ENCODE measurements around the gene PCSK5. TPM values are rescaled to one million over a fixed set of nuclear protein-coding genes. Genes with fewer than 3 reads are reported as not detected.

Gene PCSK5
- total RNA-seq, 5 donors from 2014 or later (not counting 1 experiment from before 2014, with no cell fraction given) = 9.1 to 24.1 (median 12.7) TPM

GRCh38 chr9:76353280-76353679 is 462.8 kb downstream of the PCSK5 start:
- Mint-ChIP-seq H3K27me3 (peaks cover 0 to 4% of the 10 kb centered on the region in 2 donors), H3K36me3 (no peaks in the 10 kb centered on the region), H3K9me3 (no peaks in the 10 kb centered on the region), H3K4me1 (no peaks in the 10 kb centered on the region), H3K4me3 (no peak overlapping the region), H3K27ac (no peak overlapping the region)
- CTCF ChIA-PET = no interaction called here
- WGBS (ENCODE audit: insufficient coverage) = 69% methylated on average over 4 of the region's 5 CpGs
- Histone ChIP-seq H3K9me3 (no peaks in the 10 kb centered on the region), H3K27ac (ENCODE audit: low read length) (no peak overlapping the region), H3K27me3 (replicated peaks in 1 of 2; ENCODE audit: control insufficient read depth in 2 of 2, extremely low read depth in 1 of 2, insufficient read depth in 2 of 2, low read length in 1 of 2) (no peaks in the 10 kb centered on the region), H3K4me1 (ENCODE audit: control insufficient read depth in 1 of 2, extremely low read depth in 1 of 2, insufficient read depth in 2 of 2, low read length in 2 of 2) (no peaks in the 10 kb centered on the region), H3K4me3 (ENCODE audit: control insufficient read depth in 1 of 2, extremely low read depth in 1 of 2, low read length in 1 of 2) (no peak overlapping the region), H3K36me3 (ENCODE audit: control insufficient read depth in 2 of 2, extremely low read depth in 1 of 2, insufficient read depth in 1 of 2, low read length in 1 of 2) (no peaks in the 10 kb centered on the region)
- POLR2A ChIA-PET = no interaction called here
- no peak for DNase-seq
- ATAC-seq (replicated peaks in 1 of 4) = no peak

- Histone ChIP-seq H3K4me3 (ENCODE audit: control insufficient read depth in 1 of 2, extremely low read depth in 1 of 2, low read length in 1 of 2) (no peak overlapping the region), H3K27ac (ENCODE audit: low read length) (no peak overlapping the region), H3K27me3 (replicated peaks in 1 of 2; ENCODE audit: control insufficient read depth in 2 of 2, extremely low read depth in 1 of 2, insufficient read depth in 2 of 2, low read length in 1 of 2) (no peaks in the 10 kb centered on the region), H3K36me3 (ENCODE audit: control insufficient read depth in 2 of 2, extremely low read depth in 1 of 2, insufficient read depth in 1 of 2, low read length in 1 of 2) (no peaks in the 10 kb centered on the region), H3K9me3 (no peaks in the 10 kb centered on the region), H3K4me1 (ENCODE audit: control insufficient read depth in 1 of 2, extremely low read depth in 1 of 2, insufficient read depth in 2 of 2, low read length in 2 of 2) (no peaks in the 10 kb centered on the region)
- WGBS (ENCODE audit: insufficient coverage) = no CpG with 5 or more reads among the region's 3 CpGs
- DNase-seq = no peak
- peaks cover 0 to 4% of the 10 kb centered on the region in 2 donors for H3K27me3 Mint-ChIP-seq
- ChIA-PET POLR2A (no interaction called here), CTCF (no interaction called here)
- ATAC-seq (replicated peaks in 1 of 4) = no peak
- no peak overlapping the region for H3K27ac Mint-ChIP-seq
- H3K36me3 Mint-ChIP-seq = no peaks in the 10 kb centered on the region
- H3K9me3 Mint-ChIP-seq = no peaks in the 10 kb centered on the region
- H3K4me1 Mint-ChIP-seq = no peaks in the 10 kb centered on the region
- no peak overlapping the region for H3K4me3 Mint-ChIP-seq
These were observed 463.7 kb downstream of the PCSK5 start for GRCh38 chr9:76354221-76354620.

DNA sequence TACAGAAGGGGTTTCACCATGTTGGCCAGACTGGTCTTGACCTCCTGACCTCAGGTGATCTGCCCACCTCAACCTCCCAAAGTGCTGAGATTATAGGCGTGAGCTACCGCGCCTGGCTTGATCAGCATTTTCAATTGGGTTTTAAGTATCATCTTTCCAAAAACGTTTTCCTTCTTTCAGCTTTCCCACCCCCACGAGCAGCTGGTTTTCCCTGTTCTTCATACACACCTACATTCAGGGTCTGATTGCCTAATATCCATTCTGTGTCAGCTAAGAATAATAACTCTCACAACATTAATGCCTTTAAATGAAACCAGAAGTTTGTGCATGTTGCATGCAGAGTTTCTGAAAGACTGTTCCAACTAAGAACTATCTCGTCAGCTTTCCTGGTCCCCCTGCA is 465.4 kb downstream of the PCSK5 start:
- Histone ChIP-seq H3K27me3 (replicated peaks in 1 of 2; ENCODE audit: control insufficient read depth in 2 of 2, extremely low read depth in 1 of 2, insufficient read depth in 2 of 2, low read length in 1 of 2) (no peaks in the 10 kb centered on the region), H3K4me1 (ENCODE audit: control insufficient read depth in 1 of 2, extremely low read depth in 1 of 2, insufficient read depth in 2 of 2, low read length in 2 of 2) (no peaks in the 10 kb centered on the region), H3K4me3 (ENCODE audit: control insufficient read depth in 1 of 2, extremely low read depth in 1 of 2, low read length in 1 of 2) (no peak overlapping the region), H3K27ac (ENCODE audit: low read length) (no peak overlapping the region), H3K36me3 (ENCODE audit: control insufficient read depth in 2 of 2, extremely low read depth in 1 of 2, insufficient read depth in 1 of 2, low read length in 1 of 2) (no peaks in the 10 kb centered on the region), H3K9me3 (no peaks in the 10 kb centered on the region)
- CTCF ChIA-PET = no interaction called here
- WGBS (ENCODE audit: insufficient coverage) = 73% methylated on average over 6 of the region's 6 CpGs
- H3K27me3 Mint-ChIP-seq = peaks cover 0 to 4% of the 10 kb centered on the region in 2 donors
- H3K4me3 Mint-ChIP-seq = no peak overlapping the region
- DNase-seq = no peak
- POLR2A ChIA-PET = no interaction called here
- ATAC-seq (replicated peaks in 1 of 4) = no peak
- H3K4me1 Mint-ChIP-seq = no peaks in the 10 kb centered on the region
- H3K36me3 Mint-ChIP-seq = no peaks in the 10 kb centered on the region
- no peaks in the 10 kb centered on the region for H3K9me3 Mint-ChIP-seq
- no peak overlapping the region for H3K27ac Mint-ChIP-seq

DNA sequence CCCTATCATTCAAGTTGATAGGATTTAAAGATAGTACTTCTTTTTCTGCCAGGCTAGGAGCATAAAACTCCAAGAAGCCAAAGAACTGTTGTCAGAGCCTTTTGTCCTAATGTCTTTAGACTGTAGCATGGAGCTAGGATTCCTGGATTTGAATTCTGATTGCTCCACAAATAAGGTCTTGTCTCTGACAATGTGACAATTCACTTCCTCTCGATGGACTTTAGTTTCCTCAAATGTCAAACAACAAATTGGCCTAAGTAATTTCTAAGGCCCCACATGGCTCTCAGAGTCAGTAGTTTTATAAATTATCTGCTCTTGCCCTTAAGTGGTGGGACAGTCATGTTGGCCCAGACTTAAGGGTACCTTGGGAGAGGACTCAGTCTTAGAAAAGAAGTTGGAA is 467.1 kb downstream of the PCSK5 start:
- WGBS (ENCODE audit: insufficient coverage) = no CpG with 5 or more reads among the region's 1 CpG
- Mint-ChIP-seq H3K4me1 (no peaks in the 10 kb centered on the region), H3K4me3 (no peak overlapping the region), H3K9me3 (no peaks in the 10 kb centered on the region), H3K36me3 (no peaks in the 10 kb centered on the region), H3K27ac (no peak overlapping the region), H3K27me3 (peaks cover 0 to 1% of the 10 kb centered on the region in 2 donors)
- Histone ChIP-seq H3K36me3 (ENCODE audit: control insufficient read depth in 2 of 2, extremely low read depth in 1 of 2, insufficient read depth in 1 of 2, low read length in 1 of 2) (no peaks in the 10 kb centered on the region), H3K9me3 (no peaks in the 10 kb centered on the region), H3K27me3 (replicated peaks in 1 of 2; ENCODE audit: control insufficient read depth in 2 of 2, extremely low read depth in 1 of 2, insufficient read depth in 2 of 2, low read length in 1 of 2) (no peaks in the 10 kb centered on the region), H3K27ac (ENCODE audit: low read length) (no peak overlapping the region), H3K4me3 (ENCODE audit: control insufficient read depth in 1 of 2, extremely low read depth in 1 of 2, low read length in 1 of 2) (no peak overlapping the region), H3K4me1 (ENCODE audit: control insufficient read depth in 1 of 2, extremely low read depth in 1 of 2, insufficient read depth in 2 of 2, low read length in 2 of 2) (no peaks in the 10 kb centered on the region)
- CTCF ChIA-PET = no interaction called here
- POLR2A ChIA-PET = no interaction called here
- ATAC-seq (replicated peaks in 1 of 4) (no peak), DNase-seq (no peak)

DNA sequence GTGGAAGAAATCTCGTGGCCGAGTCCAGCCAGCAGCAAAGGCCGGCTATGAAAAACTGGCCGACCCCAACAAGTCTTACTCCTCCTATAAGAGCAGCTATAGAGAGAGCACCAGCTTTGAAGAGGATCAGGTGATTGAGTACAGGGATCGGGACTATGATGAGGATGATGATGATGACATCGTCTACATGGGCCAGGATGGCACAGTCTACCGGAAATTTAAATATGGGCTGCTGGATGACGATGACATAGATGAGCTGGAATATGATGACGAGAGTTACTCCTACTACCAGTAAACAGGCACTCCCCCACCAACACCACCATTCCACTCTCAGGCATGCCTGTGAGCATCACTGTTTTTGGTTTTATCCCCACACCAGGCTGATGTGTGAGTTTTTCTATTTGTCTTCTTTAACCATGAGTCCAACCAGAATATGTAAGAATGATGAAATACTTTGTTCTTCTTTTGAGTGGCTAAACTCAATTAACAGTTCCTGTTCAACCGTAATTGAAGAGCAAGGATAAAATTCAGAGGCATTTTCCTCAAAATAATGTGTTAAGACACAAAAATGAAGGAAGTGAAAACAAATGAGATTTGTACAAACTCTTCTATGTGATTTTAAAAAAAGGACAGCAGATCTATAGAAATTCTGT is 468.3 kb downstream of the PCSK5 start:
- Histone ChIP-seq H3K36me3 (ENCODE audit: control insufficient read depth in 2 of 2, extremely low read depth in 1 of 2, insufficient read depth in 1 of 2, low read length in 1 of 2) (no peaks in the 10 kb centered on the region), H3K4me1 (ENCODE audit: control insufficient read depth in 1 of 2, extremely low read depth in 1 of 2, insufficient read depth in 2 of 2, low read length in 2 of 2) (no peaks in the 10 kb centered on the region), H3K27me3 (replicated peaks in 1 of 2; ENCODE audit: control insufficient read depth in 2 of 2, extremely low read depth in 1 of 2, insufficient read depth in 2 of 2, low read length in 1 of 2) (no peaks in the 10 kb centered on the region), H3K4me3 (ENCODE audit: control insufficient read depth in 1 of 2, extremely low read depth in 1 of 2, low read length in 1 of 2) (no peak overlapping the region), H3K9me3 (no peaks in the 10 kb centered on the region), H3K27ac (ENCODE audit: low read length) (no peak overlapping the region)
- Mint-ChIP-seq H3K27me3 (peaks cover 0 to 1% of the 10 kb centered on the region in 2 donors), H3K9me3 (no peaks in the 10 kb centered on the region), H3K36me3 (no peaks in the 10 kb centered on the region), H3K27ac (no peak overlapping the region), H3K4me1 (no peaks in the 10 kb centered on the region), H3K4me3 (no peak overlapping the region)
- no peak for ATAC-seq (replicated peaks in 1 of 4)
- WGBS (ENCODE audit: insufficient coverage) = no CpG with 5 or more reads among the region's 10 CpGs
- ChIA-PET POLR2A (no interaction called here), CTCF (no interaction called here)
- no peak for DNase-seq

- ChIA-PET CTCF (interaction anchor here in 1 of 2 donors (1.1 kb wide), 1 partner anchor 10 kb away, joined by 4 read pairs; no protein-coding TSS in a partner anchor), POLR2A (no interaction called here)
- Mint-ChIP-seq H3K27ac (no peak overlapping the region), H3K27me3 (no peaks in the 10 kb centered on the region), H3K36me3 (no peaks in the 10 kb centered on the region), H3K4me1 (no peaks in the 10 kb centered on the region), H3K9me3 (no peaks in the 10 kb centered on the region), H3K4me3 (no peak overlapping the region)
- ATAC-seq (replicated peaks in 1 of 4) = no peak
- Histone ChIP-seq H3K27me3 (replicated peaks in 1 of 2; ENCODE audit: control insufficient read depth in 2 of 2, extremely low read depth in 1 of 2, insufficient read depth in 2 of 2, low read length in 1 of 2) (no peaks in the 10 kb centered on the region), H3K27ac (ENCODE audit: low read length) (no peak overlapping the region), H3K9me3 (no peaks in the 10 kb centered on the region), H3K4me3 (ENCODE audit: control insufficient read depth in 1 of 2, extremely low read depth in 1 of 2, low read length in 1 of 2) (no peak overlapping the region), H3K4me1 (ENCODE audit: control insufficient read depth in 1 of 2, extremely low read depth in 1 of 2, insufficient read depth in 2 of 2, low read length in 2 of 2) (no peaks in the 10 kb centered on the region), H3K36me3 (ENCODE audit: control insufficient read depth in 2 of 2, extremely low read depth in 1 of 2, insufficient read depth in 1 of 2, low read length in 1 of 2) (no peaks in the 10 kb centered on the region)
- 80% methylated on average over 2 of the region's 4 CpGs for WGBS (ENCODE audit: insufficient coverage)
- DNase-seq = no peak
These were observed 468.9 kb downstream of the PCSK5 start for GRCh38 chr9:76359365-76359764.

DNA sequence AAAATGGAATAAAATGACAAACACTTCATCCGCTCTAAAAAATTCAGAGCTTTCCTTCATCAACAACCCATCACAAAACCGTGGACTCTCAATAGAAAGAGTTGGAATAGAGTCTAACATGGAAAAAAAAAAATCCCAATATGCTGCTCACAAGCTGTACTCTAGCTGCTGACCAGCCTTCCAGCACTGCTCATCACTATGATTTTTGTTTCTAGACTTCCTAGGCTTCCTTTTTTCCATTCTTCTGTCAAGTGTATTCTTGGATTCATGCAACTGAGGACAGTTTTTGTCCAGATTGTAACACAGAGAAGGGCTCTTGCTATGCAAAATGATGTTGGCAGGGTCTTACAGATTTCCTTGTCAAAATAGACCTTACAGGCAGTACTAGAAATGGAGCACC is 469.3 kb downstream of the PCSK5 start:
- Mint-ChIP-seq H3K27me3 (peaks cover 0 to 3% of the 10 kb centered on the region in 2 donors), H3K4me3 (no peak overlapping the region), H3K36me3 (no peaks in the 10 kb centered on the region), H3K27ac (no peak overlapping the region), H3K9me3 (no peaks in the 10 kb centered on the region), H3K4me1 (no peaks in the 10 kb centered on the region)
- Histone ChIP-seq H3K27ac (ENCODE audit: low read length) (no peak overlapping the region), H3K9me3 (no peaks in the 10 kb centered on the region), H3K4me1 (ENCODE audit: control insufficient read depth in 1 of 2, extremely low read depth in 1 of 2, insufficient read depth in 2 of 2, low read length in 2 of 2) (no peaks in the 10 kb centered on the region), H3K4me3 (ENCODE audit: control insufficient read depth in 1 of 2, extremely low read depth in 1 of 2, low read length in 1 of 2) (no peak overlapping the region), H3K36me3 (ENCODE audit: control insufficient read depth in 2 of 2, extremely low read depth in 1 of 2, insufficient read depth in 1 of 2, low read length in 1 of 2) (no peaks in the 10 kb centered on the region), H3K27me3 (replicated peaks in 1 of 2; ENCODE audit: control insufficient read depth in 2 of 2, extremely low read depth in 1 of 2, insufficient read depth in 2 of 2, low read length in 1 of 2) (no peaks in the 10 kb centered on the region)
- POLR2A ChIA-PET = interaction anchor here in 1 of 2 donors (0.6 kb wide), 1 partner anchor 822 kb away, joined by 5 read pairs; no protein-coding TSS in a partner anchor
- WGBS (ENCODE audit: insufficient coverage) = no CpG with 5 or more reads among the region's 2 CpGs
- CTCF ChIA-PET = interaction anchor here in 1 of 2 donors (1.1 kb wide), 1 partner anchor 10 kb away, joined by 4 read pairs; no protein-coding TSS in a partner anchor
- no peak for DNase-seq
- ATAC-seq (replicated peaks in 1 of 4) = no peak
